Measurements from ENCODE around the gene DNAH10. TPM values are rescaled to one million over a fixed set of nuclear protein-coding genes. Genes with fewer than 3 reads are reported as not detected.
"Not testable (repeated sequence)": the region's sequence is repeated elsewhere in the genome, so short reads cannot be mapped to it uniquely, and the experiment has no call there.

The DNAH10 gene
- total and polyA plus RNA-seq, 7 experiments from 2014 or later, result 0.05 to 0.50 (median 0.10) TPM

GRCh38 chr12:123779551-123779950, 17.4 kb downstream of the DNAH10 start:
- ATAC-seq (no peak), DNase-seq (no peak)
- intact Hi-C loops (cut with micrococcal nuclease), result no loop called here
- no peaks in the 10 kb centered on the region for H3K9me3 ChIP-seq (ENCODE audit: control insufficient read depth in 2 of 3, low read length in 3 of 3)
- H3K27ac Mint-ChIP-seq, result no peak overlapping the region
- no peaks in the 10 kb centered on the region for H3K27me3 ChIP-seq (ENCODE audit: control insufficient read depth in 2 of 2, insufficient read depth in 2 of 2, low read length in 2 of 2)
- no peaks in the 10 kb centered on the region for H3K27me3 Mint-ChIP-seq
- peaks cover 0 to 7% (median 3%) of the 10 kb centered on the region in 5 donors for H3K36me3 Mint-ChIP-seq
- no peak overlapping the region for H3K27ac ChIP-seq (ENCODE audit: low read depth, low read length)
- H3K36me3 ChIP-seq (ENCODE audit: control insufficient read depth in 2 of 3, insufficient read depth in 3 of 3, low read length in 3 of 3), result no peaks in the 10 kb centered on the region
- H3K4me1 ChIP-seq (ENCODE audit: control insufficient read depth in 2 of 2, insufficient read depth in 2 of 2, low read length in 2 of 2), result no peaks in the 10 kb centered on the region
- no peak overlapping the region for H3K4me3 Mint-ChIP-seq
- ChIA-PET CTCF (no interaction called here), POLR2A (no interaction called here)
- peaks cover 0 to 10% (median 4%) of the 10 kb centered on the region in 11 donors for H3K9me3 Mint-ChIP-seq
- no peak overlapping the region for H3K4me3 ChIP-seq (ENCODE audit: low read length)
- H3K4me1 Mint-ChIP-seq, result no peaks in the 10 kb centered on the region

- Mint-ChIP-seq H3K4me3 (no peak overlapping the region), H3K4me1 (peaks cover 0 to 3% (median 0%) of the 10 kb centered on the region in 7 donors), H3K9me3 (peaks cover 0 to 8% (median 1%) of the 10 kb centered on the region in 11 donors), H3K36me3 (peaks cover 0 to 7% (median 0%) of the 10 kb centered on the region in 5 donors), H3K27me3 (peaks cover 0 to 3% (median 0%) of the 10 kb centered on the region in 5 donors), H3K27ac (no peak overlapping the region)
- H3K4me1 ChIP-seq (ENCODE audit: control insufficient read depth in 2 of 2, insufficient read depth in 2 of 2, low read length in 2 of 2), result no peaks in the 10 kb centered on the region
- no peak overlapping the region for H3K4me3 ChIP-seq (ENCODE audit: low read length)
- CTCF ChIA-PET, result no interaction called here
- ATAC-seq, result no peak
- H3K27ac ChIP-seq (ENCODE audit: low read depth, low read length), result no peak overlapping the region
- no peaks in the 10 kb centered on the region for H3K36me3 ChIP-seq (ENCODE audit: control insufficient read depth in 2 of 3, insufficient read depth in 3 of 3, low read length in 3 of 3)
- POLR2A ChIA-PET, result no interaction called here
- H3K9me3 ChIP-seq (ENCODE audit: control insufficient read depth in 2 of 3, low read length in 3 of 3), result no peaks in the 10 kb centered on the region
- DNase-seq, result no peak
- H3K27me3 ChIP-seq (ENCODE audit: control insufficient read depth in 2 of 2, insufficient read depth in 2 of 2, low read length in 2 of 2), result no peaks in the 10 kb centered on the region
- intact Hi-C loops (cut with micrococcal nuclease), result no loop called here
These were observed 21.1 kb downstream of the DNAH10 start for GRCh38 chr12:123782997-123783792.

GRCh38 chr12:123787466-123787865, 25.4 kb downstream of the DNAH10 start:
- ATAC-seq, result no peak
- Histone ChIP-seq H3K9me3 (ENCODE audit: control insufficient read depth in 2 of 3, low read length in 3 of 3) (no peaks in the 10 kb centered on the region), H3K36me3 (ENCODE audit: control insufficient read depth in 2 of 3, insufficient read depth in 3 of 3, low read length in 3 of 3) (no peaks in the 10 kb centered on the region), H3K4me3 (ENCODE audit: low read length) (no peak overlapping the region), H3K4me1 (ENCODE audit: control insufficient read depth in 2 of 2, insufficient read depth in 2 of 2, low read length in 2 of 2) (no peaks in the 10 kb centered on the region), H3K27ac (ENCODE audit: low read depth, low read length) (no peak overlapping the region), H3K27me3 (ENCODE audit: control insufficient read depth in 2 of 2, insufficient read depth in 2 of 2, low read length in 2 of 2) (no peaks in the 10 kb centered on the region)
- Mint-ChIP-seq H3K9me3 (peaks cover 0 to 8% (median 2%) of the 10 kb centered on the region in 11 donors), H3K36me3 (peaks cover 0 to 6% (median 0%) of the 10 kb centered on the region in 5 donors), H3K4me1 (peaks cover 0 to 4% (median 0%) of the 10 kb centered on the region in 7 donors), H3K4me3 (no peak overlapping the region), H3K27me3 (peaks cover 0 to 5% (median 3%) of the 10 kb centered on the region in 5 donors), H3K27ac (no peak overlapping the region)
- POLR2A ChIA-PET, result no interaction called here
- CTCF ChIA-PET, result no interaction called here
- intact Hi-C loops (cut with micrococcal nuclease), result no loop called here
- no peak for DNase-seq

- H3K27ac ChIP-seq (ENCODE audit: low read depth, low read length), result no peak overlapping the region
- H3K4me3 ChIP-seq (ENCODE audit: low read length), result no peak overlapping the region
- Mint-ChIP-seq H3K4me1 (peaks cover 0 to 4% (median 0%) of the 10 kb centered on the region in 7 donors), H3K36me3 (peaks cover 0 to 4% (median 0%) of the 10 kb centered on the region in 5 donors), H3K4me3 (no peak overlapping the region), H3K27me3 (peaks cover 0 to 5% (median 3%) of the 10 kb centered on the region in 5 donors), H3K27ac (no peak overlapping the region), H3K9me3 (peaks cover 0 to 13% (median 2%) of the 10 kb centered on the region in 11 donors)
- ATAC-seq, result no peak
- ChIA-PET CTCF (no interaction called here), POLR2A (no interaction called here)
- no peaks in the 10 kb centered on the region for H3K9me3 ChIP-seq (ENCODE audit: control insufficient read depth in 2 of 3, low read length in 3 of 3)
- H3K4me1 ChIP-seq (ENCODE audit: control insufficient read depth in 2 of 2, insufficient read depth in 2 of 2, low read length in 2 of 2), result no peaks in the 10 kb centered on the region
- DNase-seq, result no peak
- intact Hi-C loops (cut with micrococcal nuclease), result no loop called here
- no peaks in the 10 kb centered on the region for H3K27me3 ChIP-seq (ENCODE audit: control insufficient read depth in 2 of 2, insufficient read depth in 2 of 2, low read length in 2 of 2)
- no peaks in the 10 kb centered on the region for H3K36me3 ChIP-seq (ENCODE audit: control insufficient read depth in 2 of 3, insufficient read depth in 3 of 3, low read length in 3 of 3)
These were observed 26.4 kb downstream of the DNAH10 start for GRCh38 chr12:123788541-123788940.

GRCh38 chr12:123789422-123789821, 27.3 kb downstream of the DNAH10 start:
- H3K36me3 ChIP-seq (ENCODE audit: control insufficient read depth in 2 of 3, insufficient read depth in 3 of 3, low read length in 3 of 3); H3K36me3 Mint-ChIP-seq; H3K27ac Mint-ChIP-seq; H3K4me1 ChIP-seq (ENCODE audit: control insufficient read depth in 2 of 2, insufficient read depth in 2 of 2, low read length in 2 of 2); H3K27me3 ChIP-seq (ENCODE audit: control insufficient read depth in 2 of 2, insufficient read depth in 2 of 2, low read length in 2 of 2); H3K27me3 Mint-ChIP-seq; DNase-seq; H3K4me3 Mint-ChIP-seq; POLR2A ChIA-PET; intact Hi-C loops (cut with micrococcal nuclease); H3K27ac ChIP-seq (ENCODE audit: low read depth, low read length); ATAC-seq; H3K4me1 Mint-ChIP-seq; H3K4me3 ChIP-seq (ENCODE audit: low read length); CTCF ChIA-PET; H3K9me3 ChIP-seq (ENCODE audit: control insufficient read depth in 2 of 3, low read length in 3 of 3): not testable (repeated sequence)
- H3K9me3 Mint-ChIP-seq, result peaks cover 0 to 13% (median 2%) of the 10 kb centered on the region in 11 donors

- ATAC-seq (no peak), DNase-seq (no peak)
- ChIA-PET CTCF (interaction anchor here (0.7 kb wide), 1 partner anchor 13 kb away, joined by 3 read pairs; no protein-coding TSS in a partner anchor), POLR2A (no interaction called here)
- Mint-ChIP-seq H3K4me1 (peaks cover 0 to 4% (median 0%) of the 10 kb centered on the region in 7 donors), H3K36me3 (peaks cover 0 to 4% (median 0%) of the 10 kb centered on the region in 5 donors), H3K27me3 (peaks cover 0 to 5% (median 0%) of the 10 kb centered on the region in 5 donors), H3K27ac (no peak overlapping the region), H3K4me3 (no peak overlapping the region), H3K9me3 (peaks cover 0 to 13% (median 2%) of the 10 kb centered on the region in 11 donors)
- Histone ChIP-seq H3K27ac (ENCODE audit: low read depth, low read length) (no peak overlapping the region), H3K9me3 (ENCODE audit: control insufficient read depth in 2 of 3, low read length in 3 of 3) (no peaks in the 10 kb centered on the region), H3K4me3 (ENCODE audit: low read length) (no peak overlapping the region), H3K36me3 (ENCODE audit: control insufficient read depth in 2 of 3, insufficient read depth in 3 of 3, low read length in 3 of 3) (no peaks in the 10 kb centered on the region), H3K27me3 (ENCODE audit: control insufficient read depth in 2 of 2, insufficient read depth in 2 of 2, low read length in 2 of 2) (no peaks in the 10 kb centered on the region), H3K4me1 (ENCODE audit: control insufficient read depth in 2 of 2, insufficient read depth in 2 of 2, low read length in 2 of 2) (no peaks in the 10 kb centered on the region)
- intact Hi-C loops (cut with micrococcal nuclease), result no loop called here
These were observed 28.9 kb downstream of the DNAH10 start for GRCh38 chr12:123790905-123791467.

Data from naive thymus-derived CD4-positive, alpha-beta T cell (primary cell).